Measurements from ENCODE around the gene KRTAP9-1. TPM values are rescaled to one million over a fixed set of nuclear protein-coding genes. Genes with fewer than 3 reads are reported as not detected.

The KRTAP9-1 gene
- total RNA-seq, 1 donor from 2014 or later: not detected

DNA sequence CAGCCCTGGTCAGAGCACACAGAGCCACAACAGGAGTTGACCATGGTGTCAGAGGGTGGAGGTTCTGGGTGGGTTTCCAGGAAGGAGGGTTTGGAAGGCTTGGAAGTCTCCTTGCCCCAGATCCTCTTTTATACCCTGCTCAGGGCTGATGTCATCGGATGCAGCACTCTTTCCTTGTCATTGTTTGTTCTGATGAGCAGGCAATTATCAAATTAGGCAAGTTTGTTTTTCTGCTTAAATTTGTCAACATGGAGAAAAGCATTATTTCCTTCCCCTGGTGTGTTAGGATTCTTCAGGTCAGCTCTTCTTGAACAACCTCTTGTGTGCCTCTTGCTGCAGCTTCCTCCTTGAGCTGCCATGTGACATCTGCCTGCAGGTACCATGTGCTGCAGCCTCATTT is 29.0 kb upstream of the KRTAP9-1 start, which contains the start of gene KRTAP4-4:
TSS of gene KRTAP4-4 (minus strand) at position 101 of the 400 bp plus-strand sequence. CDS start at position 44, 57 bp downstream.
- no peak for DNase-seq
- Histone ChIP-seq H3K36me3 (no peaks in the 10 kb centered on the region), H3K27me3 (ENCODE audit: low read depth) (peaks cover 73% of the 10 kb centered on the region), H3K4me3 (no peak within 1 kb of the TSS), H3K27ac (replicated peaks) (no peak within 1 kb of the TSS), H3K9me3 (replicated peaks) (no peaks in the 10 kb centered on the region), H3K4me1 (no peaks in the 10 kb centered on the region)
- intact Hi-C loops (cut with micrococcal nuclease): no loop called here
- TF ChIP-seq, protein P1, sequence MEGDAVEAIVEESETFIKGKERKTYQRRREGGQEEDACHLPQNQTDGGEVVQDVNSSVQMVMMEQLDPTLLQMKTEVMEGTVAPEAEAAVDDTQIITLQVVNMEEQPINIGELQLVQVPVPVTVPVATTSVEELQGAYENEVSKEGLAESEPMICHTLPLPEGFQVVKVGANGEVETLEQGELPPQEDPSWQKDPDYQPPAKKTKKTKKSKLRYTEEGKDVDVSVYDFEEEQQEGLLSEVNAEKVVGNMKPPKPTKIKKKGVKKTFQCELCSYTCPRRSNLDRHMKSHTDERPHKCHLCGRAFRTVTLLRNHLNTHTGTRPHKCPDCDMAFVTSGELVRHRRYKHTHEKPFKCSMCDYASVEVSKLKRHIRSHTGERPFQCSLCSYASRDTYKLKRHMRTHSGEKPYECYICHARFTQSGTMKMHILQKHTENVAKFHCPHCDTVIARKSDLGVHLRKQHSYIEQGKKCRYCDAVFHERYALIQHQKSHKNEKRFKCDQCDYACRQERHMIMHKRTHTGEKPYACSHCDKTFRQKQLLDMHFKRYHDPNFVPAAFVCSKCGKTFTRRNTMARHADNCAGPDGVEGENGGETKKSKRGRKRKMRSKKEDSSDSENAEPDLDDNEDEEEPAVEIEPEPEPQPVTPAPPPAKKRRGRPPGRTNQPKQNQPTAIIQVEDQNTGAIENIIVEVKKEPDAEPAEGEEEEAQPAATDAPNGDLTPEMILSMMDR (IDR thresholded peaks at IDR 0.05; ENCODE audit: borderline replicate concordance): no peak

- H3K27ac ChIP-seq (replicated peaks): no peak overlapping the region
- H3K9me3 ChIP-seq (replicated peaks): no peaks in the 10 kb centered on the region
- no peak overlapping the region for H3K4me3 ChIP-seq
- intact Hi-C loops (cut with micrococcal nuclease): no loop called here
- no peaks in the 10 kb centered on the region for H3K36me3 ChIP-seq
- DNase-seq: no peak
- TF ChIP-seq, protein P1 (IDR thresholded peaks at IDR 0.05; ENCODE audit: borderline replicate concordance): no peak
- H3K4me1 ChIP-seq: no peaks in the 10 kb centered on the region
- peaks cover 46% of the 10 kb centered on the region for H3K27me3 ChIP-seq (ENCODE audit: low read depth)
Measured at GRCh38 chr17:41163828-41164227, 25.9 kb upstream of the KRTAP9-1 start.

DNA sequence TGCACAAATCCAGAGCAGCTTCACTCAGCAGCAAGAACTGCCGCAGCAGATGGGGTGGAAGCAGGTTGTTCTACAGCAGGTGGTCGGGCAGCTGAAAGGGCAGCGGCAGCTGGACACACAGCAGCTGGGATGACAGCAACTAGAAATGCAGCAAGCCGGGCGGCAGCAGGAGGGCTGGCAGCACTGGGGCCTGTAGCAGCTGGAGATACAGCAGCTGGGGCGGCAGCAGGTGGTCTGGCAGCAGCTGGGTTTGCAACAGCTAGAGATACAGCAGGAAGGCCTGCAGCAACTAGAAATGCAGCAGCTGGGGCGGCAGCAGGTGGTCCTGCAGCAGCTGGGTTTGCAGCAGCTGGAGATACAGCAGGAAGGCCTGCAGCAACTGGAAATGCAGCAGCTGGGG is 22.1 kb upstream of the KRTAP9-1 start:
- no peaks in the 10 kb centered on the region for H3K36me3 ChIP-seq
- H3K9me3 ChIP-seq (replicated peaks): no peaks in the 10 kb centered on the region
- H3K27me3 ChIP-seq (ENCODE audit: low read depth): peaks cover 37% of the 10 kb centered on the region
- DNase-seq: no peak
- no peak overlapping the region for H3K27ac ChIP-seq (replicated peaks)
- no peak overlapping the region for H3K4me3 ChIP-seq
- TF ChIP-seq, protein P1 (IDR thresholded peaks at IDR 0.05; ENCODE audit: borderline replicate concordance): no peak
- intact Hi-C loops (cut with micrococcal nuclease): no loop called here
- H3K4me1 ChIP-seq: no peaks in the 10 kb centered on the region

GRCh38 chr17:41168121-41168520 is 21.6 kb upstream of the KRTAP9-1 start, which contains the start of gene KRTAP4-3:
KRTAP4-3 (minus strand) TSS chr17:41168221; CDS start chr17:41168172, 49 bp downstream.
- TF ChIP-seq, protein P1 (IDR thresholded peaks at IDR 0.05; ENCODE audit: borderline replicate concordance): no peak
- no peaks in the 10 kb centered on the region for H3K9me3 ChIP-seq (replicated peaks)
- no peak within 1 kb of the TSS for H3K27ac ChIP-seq (replicated peaks)
- H3K4me1 ChIP-seq: no peaks in the 10 kb centered on the region
- DNase-seq: no peak
- H3K36me3 ChIP-seq: no peaks in the 10 kb centered on the region
- H3K4me3 ChIP-seq: no peak within 1 kb of the TSS
- intact Hi-C loops (cut with micrococcal nuclease): no loop called here
- peaks cover 33% of the 10 kb centered on the region for H3K27me3 ChIP-seq (ENCODE audit: low read depth)

DNA sequence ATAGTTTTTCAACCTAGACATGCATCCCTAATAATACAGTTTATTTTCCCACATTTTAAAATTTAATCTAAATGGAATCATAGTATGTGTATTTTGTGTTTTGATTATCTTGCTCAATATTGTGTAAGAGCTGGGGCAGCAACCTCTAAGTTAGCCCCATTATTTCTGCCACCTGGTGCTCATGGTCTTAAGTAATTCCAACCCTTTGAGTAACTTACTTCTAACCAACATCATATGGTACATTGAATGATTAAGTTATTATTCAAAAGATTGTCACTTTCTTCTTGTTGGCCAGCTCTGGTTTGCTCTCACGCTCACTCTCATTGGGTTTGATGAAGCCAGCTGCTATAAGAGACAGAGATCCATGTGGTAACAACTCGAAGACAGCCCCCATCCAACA is 17.8 kb upstream of the KRTAP9-1 start:
- TF ChIP-seq, protein P1 (IDR thresholded peaks at IDR 0.05; ENCODE audit: borderline replicate concordance): no peak
- DNase-seq: no peak
- Histone ChIP-seq H3K36me3 (no peaks in the 10 kb centered on the region), H3K9me3 (replicated peaks) (no peaks in the 10 kb centered on the region), H3K27ac (replicated peaks) (no peak overlapping the region), H3K4me3 (no peak overlapping the region), H3K4me1 (no peaks in the 10 kb centered on the region), H3K27me3 (ENCODE audit: low read depth) (peaks cover 45% of the 10 kb centered on the region)
- intact Hi-C loops (cut with micrococcal nuclease): no loop called here
